Activated CD4-positive, alpha-beta T cell treated with anti-CD3 and anti-CD28 coated beads, Interleukin-2, amount 50 U/mL, for 24 hours (primary cell): Measurements from ENCODE around the gene LIAS.
"Not testable (repeated sequence)": the region's sequence is repeated elsewhere in the genome, so short reads cannot be mapped to it uniquely, and the experiment has no call there.

Experiments
- DNase-seq, 2 donors: peaks; one replicate each; pipeline ENCODE4 v3.0.0-alpha.2; 2020; ENCODE audit warnings: low read depth in 1 of 2, low spot score in 1 of 2

LIAS gene

DNA sequence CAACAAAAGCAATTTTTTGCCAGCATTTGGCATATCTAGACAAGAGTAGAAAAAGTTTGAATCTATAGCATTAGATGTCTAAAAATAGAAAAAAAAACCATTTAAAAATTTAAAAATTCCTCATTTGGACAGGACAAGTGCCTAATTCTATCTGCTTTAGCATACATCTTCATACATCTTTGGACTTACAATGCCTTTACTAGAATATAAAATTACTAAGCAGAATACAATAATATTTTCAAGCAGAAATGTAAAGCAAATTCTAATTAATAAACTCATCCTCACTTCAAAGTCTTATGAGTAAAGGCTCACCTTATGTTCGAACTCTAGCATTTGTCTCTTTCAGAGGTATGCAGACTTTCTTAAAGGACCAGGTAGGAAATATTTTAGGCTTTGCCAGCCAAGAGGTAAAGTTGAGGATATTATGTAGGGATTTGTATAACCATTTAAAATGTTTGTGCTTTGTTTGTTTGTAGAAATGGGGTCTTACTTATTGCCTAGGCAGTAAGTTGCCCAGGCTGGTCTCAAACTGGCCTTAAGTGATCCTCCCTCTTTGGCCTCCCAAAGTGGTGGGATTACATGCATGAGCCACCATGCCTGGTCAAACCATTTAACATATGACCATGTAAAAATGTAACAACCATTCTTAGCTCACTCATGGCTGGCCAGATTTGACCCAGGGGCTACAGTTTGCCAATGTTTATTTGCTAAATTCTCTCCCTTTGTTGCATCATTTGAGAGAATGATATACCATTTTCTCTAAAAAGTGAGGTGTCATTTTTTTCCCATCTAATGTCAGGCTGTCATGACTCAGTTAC, 39.3 kb downstream of the LIAS start:
- no peak for DNase-seq

DNA sequence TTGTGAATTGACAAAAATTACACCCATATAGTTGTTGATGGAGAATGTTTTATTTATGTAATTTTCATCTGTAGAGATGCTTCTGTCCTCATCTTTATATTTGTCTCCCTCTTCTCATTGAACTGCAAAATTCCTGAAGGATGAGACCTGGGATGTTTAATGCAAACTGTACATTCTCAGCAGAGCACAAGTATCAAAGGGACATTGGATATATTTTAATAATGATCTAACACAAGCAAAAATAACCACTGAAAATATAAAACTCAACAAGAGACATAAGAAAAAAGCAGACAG, 39.8 kb downstream of the LIAS start:
- DNase-seq, result no peak

DNA sequence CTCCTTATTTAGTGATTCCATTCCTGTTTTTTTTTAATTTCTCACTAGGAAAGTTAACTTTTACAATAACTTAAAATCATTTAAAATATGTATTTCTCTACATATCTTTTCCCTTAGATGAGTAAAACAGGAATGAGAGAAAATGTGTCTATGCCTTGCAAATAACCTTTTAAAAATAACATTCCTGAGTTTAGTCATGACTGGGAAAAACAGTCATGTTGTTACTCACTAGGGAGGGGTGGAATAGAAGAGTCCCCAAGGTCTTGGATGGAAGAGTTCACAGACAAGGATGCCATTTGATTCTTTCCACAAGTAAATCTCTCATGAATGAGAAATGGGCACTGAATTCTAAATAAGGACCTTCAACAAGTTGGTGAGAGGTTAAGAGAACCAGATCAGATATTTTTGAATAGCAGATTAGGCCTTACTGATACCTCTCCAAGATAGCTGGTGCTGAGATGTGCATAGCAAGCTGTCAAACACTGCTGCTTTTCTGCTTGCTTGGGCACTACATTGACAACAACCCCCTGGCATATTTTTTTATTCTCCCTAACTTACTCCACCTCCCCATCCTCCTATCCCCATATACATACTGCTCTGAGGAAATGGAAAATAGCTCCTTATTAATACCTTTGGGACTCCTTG, 43.3 kb downstream of the LIAS start:
- DNase-seq, result no peak

DNA sequence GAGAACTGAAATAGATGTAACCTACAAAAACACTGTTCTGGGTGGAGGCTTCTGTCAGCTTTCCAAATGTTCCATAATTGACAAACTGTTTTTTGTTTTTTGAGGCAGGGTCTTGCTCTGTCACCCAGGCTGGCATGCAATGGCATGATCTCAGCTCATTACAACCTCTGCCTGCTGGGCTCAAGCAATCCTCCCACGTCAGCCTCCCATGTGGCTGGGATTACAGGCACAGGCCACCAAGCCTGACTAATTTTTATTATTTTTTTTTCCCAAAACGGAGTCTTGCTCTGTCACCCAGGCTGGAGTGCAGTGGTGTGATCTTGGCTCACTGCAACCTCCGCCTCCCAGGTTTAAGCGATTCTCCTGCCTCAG, 43.8 kb downstream of the LIAS start:
- DNase-seq, result not testable (repeated sequence)

DNA sequence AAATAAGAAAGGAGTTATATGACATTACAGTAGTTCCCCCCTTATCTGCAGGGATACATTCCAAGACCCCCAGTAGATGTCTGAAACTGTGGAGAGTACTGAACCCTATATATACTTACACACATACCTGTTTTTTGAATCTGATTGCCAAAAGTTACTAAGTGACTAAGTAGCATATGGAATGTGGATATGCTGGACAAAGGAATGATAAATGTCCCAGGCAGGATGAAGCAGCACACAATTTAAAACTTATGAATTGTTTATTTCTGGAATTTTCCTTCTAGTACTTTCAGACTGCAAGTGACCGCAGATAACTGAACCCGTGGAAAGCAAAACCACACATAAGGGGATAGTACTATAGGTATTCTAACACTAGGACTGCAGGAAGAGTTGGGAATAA, 45.7 kb downstream of the LIAS start:
- DNase-seq, result no peak

DNA sequence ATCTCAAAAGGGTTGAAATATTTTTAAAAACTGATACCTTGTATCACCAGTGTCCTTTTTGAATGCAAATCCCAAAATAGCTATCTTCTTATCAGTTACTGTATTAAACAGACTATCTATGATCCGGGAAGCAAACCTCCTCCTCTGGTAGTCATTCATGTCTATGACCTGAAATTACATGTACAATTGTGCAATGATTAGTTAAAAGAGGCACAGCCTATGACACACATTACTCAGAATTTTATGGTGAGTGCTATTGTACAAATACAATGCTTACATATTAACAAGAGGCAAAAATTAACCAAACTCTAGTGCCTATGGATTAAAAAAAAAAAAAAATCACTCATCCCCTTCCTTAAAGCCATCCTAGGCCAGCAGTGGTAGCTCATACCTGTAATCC, 46.7 kb downstream of the LIAS start:
- DNase-seq, result no peak

DNA sequence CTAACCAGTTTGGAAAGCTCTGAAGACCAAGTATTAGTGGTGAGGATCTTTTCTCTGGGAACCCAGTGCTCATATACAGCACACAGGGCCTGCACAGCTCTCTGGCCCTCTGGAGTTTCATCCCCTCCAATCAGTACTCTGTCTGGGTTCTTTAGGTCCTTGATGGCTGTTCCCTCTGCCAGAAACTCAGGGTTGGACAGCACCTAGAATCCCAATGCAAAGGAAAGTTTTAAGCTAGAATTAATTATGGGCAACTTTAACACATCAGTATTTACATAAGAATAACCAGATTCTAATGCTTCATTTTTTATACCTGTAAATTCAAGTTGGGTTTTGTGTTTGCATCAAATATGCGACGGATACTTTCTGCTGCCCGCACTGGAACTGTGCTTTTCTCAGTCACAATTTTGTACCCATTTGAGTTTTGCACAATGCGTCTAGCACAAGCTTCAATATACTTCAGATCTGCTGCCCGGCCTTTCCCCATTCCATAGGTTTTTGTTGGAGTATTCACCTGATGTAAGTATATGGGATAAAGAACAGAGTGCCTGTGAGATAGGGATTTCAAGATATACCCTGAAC, 51.6 kb downstream of the LIAS start:
- DNase-seq, result no peak

DNA sequence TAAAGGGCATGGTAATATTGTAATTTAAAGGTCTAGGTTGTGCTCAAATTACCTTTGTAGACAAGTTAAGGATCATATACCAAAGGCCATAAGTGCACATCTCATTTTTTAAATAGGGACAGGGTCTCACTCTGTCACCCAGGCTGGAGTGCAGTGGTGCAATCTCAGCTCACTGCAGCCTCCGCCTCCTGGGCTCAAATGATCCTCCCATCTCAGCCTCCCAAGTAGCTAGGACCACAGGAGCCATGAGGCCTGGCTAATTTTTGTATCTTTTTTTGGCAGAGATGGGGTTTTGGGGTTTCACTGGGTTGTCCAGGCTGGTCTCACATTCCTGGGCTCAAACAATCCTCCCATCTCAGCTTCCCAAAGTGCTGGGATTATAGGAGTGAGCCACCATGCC, 55.4 kb downstream of the LIAS start:
- not testable (repeated sequence) for DNase-seq

DNA sequence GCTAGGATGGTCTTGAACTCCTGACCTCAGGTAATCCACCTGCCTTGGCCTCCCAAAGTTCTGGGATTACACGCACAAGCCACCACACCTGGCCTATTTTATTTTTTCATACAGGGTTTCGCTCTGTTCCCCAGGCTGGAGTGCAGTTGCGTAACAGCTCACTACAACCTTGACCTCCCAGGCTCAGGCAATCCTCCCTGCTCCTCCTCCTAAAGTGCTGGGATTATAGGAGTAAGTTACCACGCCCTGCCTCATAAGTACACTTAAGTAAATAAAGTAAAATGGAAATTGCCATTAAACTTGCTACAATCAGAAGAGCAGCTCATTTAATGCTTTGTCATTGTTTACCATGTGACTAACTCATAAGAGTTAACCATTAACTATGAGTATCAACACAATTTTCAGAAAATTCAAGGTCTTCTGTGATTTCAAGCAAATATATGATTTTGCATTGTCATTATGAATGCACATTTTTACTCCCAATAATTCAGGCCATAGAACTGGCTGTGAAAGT, 56.1 kb downstream of the LIAS start:
- no peak for DNase-seq

DNA sequence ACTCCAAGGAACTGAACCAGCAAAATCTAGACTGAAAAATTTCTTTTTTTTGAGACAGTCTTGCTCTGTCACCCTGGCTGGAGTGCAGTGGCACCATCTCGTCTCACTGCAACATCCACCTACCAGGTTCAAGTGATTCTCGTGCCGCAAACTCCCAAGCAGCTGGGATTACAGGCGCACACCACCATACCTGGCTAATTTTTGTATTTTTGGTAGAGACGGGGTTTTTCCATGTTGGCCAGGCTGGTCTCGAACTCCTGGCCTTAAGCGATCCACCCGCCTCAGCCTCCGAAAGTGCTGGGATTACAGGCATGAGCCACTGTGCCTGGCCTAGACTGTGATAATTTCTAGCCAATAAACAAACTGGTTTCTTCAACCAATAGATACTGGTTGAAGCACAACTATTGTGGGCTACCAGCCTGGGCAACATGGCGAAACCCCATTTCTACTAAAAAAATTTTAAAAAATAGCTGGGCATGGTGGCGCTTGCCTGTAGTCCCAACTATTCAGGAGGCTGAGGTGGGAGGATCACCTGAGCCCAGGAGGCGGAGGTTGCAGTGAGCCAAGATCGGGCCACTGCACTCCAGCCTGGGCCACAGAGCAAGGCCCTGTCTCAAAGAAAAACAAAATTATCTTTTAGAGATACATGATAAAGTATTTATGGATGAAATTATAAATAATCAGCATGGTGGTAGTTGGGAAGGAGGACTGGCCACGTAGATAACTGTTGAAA, 57.0 kb downstream of the LIAS start:
- not testable (repeated sequence) for DNase-seq

DNA sequence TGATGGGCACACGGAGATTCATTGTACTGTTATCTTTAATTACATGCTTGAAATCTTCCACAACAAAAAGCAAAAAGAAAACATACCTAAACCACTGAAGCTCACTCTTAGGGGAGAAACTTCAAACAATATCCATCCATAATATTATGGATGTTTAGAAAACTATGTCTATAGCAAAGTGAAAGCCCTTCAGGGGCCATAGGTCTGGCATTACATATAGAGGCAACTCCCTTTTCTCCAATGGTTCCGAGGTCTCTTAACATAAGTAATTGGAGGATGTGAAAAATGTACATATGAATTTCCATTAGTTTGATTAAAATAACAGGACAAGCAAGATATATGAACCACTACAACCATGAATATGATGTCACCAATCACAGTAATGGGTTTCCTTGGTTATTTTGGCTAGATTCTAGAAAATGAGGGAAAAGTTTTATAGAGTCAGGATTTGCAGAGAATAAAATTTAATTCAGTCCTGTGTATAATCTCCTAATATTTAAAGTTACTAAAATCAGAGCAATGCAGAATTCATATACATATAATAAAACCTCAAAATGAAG, 57.6 kb downstream of the LIAS start:
- DNase-seq, result no peak

DNA sequence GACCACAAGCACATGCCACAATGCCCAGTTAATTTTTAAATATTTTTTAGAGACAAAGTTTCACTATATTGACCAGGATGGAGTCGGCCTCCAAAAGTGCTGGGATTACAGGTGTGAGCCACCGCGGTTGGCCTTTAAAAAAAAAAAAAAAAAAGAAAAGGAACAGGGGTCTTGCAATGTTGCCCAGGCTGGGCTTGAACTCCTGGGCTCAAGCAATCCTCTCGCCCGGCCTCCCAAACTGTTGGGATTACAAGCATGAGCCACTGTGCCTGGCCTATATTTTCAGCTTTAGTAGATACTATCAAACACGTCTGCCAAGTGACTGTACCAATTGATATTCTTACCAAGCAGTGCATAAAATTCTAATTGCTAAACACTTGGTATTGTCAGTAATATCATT, 59.6 kb downstream of the LIAS start:
- DNase-seq, result no peak

DNA sequence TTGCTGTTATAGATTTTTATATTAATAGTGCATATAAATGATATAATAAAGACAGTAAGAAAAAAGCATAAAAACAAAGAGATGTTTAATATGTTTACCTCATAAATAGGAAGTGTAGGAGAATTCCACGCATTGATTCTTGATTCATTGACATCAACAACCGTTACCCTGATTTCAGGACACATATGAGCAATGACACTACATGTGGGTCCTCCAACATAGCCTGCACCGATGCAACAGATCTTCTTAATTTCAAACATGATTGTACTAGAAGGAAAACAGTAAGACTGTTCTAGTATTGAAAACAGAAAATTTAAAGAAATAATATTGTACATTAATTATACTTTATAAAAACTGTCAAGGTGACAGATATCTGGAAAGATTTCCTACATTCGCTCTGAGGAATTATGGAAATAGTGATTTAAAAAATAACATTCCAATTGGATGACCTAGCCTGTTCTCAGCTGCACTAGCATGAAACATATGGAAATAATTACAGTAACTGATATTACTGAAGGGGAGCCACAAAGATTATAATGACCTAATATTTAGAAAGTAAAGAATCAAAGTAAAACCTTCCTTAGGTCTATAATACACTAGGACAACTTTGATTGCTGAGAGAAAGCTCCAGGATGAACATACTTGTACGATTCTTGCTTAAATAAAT, 62.5 kb downstream of the LIAS start:
- DNase-seq, result no peak

DNA sequence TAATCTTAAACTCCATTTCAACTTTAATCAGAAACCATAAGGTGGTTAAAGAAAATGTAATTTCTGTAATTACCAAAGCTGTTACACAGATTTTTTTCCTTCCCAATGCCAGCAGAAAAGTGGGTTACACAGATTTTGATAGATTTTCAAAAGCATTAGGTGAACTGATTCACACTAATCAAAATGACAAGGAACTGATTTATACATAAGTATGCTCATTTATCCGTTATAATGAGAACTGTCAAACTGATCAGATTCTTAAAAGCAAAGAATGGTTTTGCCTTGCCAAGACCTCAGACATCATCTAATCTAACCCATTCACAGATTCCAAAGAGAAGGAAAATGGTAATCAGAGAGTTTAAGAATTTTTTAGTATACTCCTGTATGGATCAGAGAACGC, 63.2 kb downstream of the LIAS start:
- no peak for DNase-seq

DNA sequence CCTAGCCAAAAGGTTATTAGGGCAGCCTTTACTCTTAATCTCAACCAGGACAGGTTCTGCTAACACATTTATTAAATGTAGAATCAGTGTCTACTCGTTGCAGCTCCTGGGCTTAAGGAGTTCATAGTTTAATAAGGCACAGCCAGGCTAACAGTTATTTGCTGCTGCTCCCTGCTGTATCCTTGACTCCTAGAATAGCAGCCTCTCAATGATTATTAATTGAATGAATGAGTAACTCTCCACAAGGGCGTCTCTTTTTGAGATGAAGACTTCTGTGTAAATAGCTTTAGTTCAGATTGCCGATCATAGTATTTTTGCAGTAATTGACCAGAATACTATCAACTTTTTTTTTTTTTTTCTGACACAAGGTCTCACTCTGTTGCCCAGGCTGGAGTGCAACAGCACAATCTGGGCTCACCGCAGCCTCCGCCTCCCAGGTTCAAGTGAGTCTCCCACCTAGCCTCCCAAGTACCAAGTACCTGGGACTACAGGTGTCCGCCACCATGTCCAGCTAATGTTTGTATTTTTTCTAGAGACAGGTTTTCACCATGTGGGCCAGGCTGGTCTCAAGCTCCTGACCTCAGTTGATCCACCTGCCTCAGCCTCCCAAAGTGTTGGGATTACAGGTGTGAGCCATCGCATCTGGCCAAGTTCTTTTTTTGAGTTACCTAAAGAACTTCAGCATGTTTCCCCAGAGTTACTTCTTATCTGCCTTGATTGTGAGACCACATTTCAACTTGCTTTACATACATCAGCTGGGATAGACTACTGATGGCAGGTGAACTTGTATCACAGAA, 65.5 kb downstream of the LIAS start:
- DNase-seq, result no peak

DNA sequence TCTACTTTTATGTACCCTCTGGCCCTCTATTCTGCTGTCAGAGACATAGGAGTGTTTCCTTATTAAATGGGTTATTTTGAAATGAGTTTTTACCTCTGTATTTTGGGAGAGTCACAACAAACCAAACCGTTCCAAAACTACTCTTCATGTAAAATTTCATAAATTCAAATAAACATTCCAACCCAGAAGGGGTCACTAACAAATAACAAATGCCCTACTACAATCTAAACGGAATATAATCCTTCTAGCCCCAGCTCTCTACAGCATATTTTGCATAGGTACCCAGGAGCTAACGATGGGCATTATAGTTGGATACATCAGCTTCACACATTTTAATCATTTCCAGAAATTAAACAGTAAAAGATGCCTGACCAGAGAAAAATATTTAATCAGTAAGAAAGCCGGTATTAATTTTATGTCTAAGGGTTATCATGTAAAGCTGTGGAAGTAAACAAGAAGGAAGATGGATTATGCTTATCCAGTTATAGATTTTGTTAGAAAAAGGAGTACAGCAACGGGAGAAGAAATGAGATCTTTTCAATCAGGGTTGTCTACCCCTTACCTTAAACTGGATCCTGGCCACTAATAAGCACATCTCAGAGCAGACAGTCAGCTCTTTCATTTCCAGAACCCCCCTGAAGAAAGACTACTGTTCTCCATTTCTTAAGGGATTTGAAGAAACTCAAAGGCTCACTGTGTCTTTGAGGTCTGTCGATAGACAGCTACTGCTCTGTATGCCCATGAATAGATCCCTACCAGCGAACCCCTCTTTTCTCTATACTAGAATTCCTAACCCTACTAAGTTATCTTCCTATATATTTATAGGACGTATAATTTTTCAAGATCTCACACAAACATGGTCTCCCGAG, 67.2 kb downstream of the LIAS start:
- DNase-seq, result no peak

DNA sequence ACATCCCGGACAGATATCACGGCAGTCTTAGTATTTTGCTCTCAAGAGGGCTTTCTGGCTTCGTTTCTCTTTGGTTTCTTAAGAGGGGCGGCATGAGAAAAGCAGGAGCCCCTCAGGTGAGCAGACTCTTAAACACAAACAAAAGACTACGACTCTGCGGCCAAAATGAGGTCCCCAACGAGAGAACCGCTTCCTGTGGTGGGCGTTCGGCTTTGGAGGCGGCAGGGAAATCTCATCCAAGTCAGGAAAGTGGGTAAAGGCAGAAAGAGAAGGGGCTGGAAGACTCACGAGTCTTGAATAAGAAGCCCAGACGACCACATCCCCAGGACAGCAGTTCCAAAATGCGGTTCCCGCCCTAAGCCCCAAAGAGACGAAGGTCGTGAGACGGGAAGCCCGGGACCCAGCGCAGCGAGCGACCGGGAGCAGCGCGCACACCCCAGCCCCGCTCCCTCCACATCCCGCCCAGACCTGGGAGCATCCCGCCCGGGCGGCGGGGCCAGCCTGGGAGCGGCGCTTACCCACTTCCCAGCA, 68.0 kb downstream of the LIAS start:
- DNase-seq, result peak; percentile 13 to 16

DNA sequence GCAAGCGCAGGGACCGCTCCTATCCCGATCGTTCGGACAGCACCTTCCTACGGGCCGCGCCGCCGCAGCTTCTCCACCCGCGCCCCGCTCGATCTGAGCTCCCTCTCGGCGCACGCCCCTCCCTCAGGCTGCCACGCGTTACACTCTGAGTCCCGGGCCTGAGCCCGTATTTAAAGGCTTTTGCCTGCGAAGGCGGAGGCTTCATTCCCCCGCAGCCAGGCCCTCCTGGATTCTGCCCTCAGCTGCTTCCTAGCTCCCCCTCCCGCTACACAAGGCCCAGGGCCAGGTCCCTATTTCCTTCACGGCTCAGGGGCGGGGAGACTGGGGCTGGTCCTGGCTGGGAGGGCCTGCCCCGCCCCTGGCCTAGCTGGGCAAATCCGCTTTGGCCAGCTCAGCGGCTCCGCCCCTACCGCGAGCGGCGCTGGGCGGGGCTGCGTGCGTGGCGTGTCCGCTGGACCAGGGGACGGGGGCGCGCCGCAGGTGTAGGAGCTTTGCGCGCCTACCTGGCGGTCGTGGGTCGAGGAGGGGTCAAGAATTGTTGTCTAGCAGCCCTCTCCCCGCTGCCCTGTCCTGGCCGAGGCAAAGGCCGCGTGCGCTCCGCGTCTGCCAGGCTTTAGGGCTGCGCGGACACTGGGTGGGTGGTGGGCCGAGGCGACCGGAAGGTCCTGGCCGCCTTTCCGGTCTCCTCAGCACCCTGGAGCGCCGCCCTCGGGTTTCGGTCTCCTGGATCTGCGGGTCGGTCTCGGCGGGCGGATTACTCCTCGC, 68.6 kb downstream of the LIAS start, which contains the start of gene UGDH:
UGDH (minus strand) TSS at position 144 of the 765 bp plus-strand sequence. CDS start 5,927 bp downstream, outside the sequence.
- peak; percentile 79 to 83 for DNase-seq
